Panc1 (cell line): Measurements from ENCODE around the gene TPP1.

Experiments
- POLR2AphosphoS5 ChIP-seq: IDR thresholded peaks from 2 replicates; pipeline ENCODE4 v1.6.1; 2012; ENCODE audit warnings: mild to moderate bottlenecking, low read depth, low read length, moderate library complexity
- SIN3A ChIP-seq: IDR thresholded peaks from 2 replicates; pipeline ENCODE4 v1.6.1; 2012; ENCODE audit warnings: low read depth, mild to moderate bottlenecking, low read length, moderate library complexity, borderline replicate concordance; ENCODE audit not compliant: insufficient read depth
- TCF7L2 ChIP-seq: IDR thresholded peaks from 2 replicates; pipeline ENCODE4 v1.6.1; 2011; ENCODE audit warnings: mild to moderate bottlenecking, low read depth, low read length, inconsistent platforms
- TF ChIP-seq, protein P1 (sequence below): fragments of 450-650 bp; IDR thresholded peaks from 2 replicates; pipeline ENCODE4 v1.5.1; 2017; ENCODE audit warnings: mild to moderate bottlenecking
- TF ChIP-seq, protein P2 (sequence below), 2 experiments: IDR thresholded peaks; 2 replicates each; pipeline ENCODE4 v1.6.1; 2011 to 2012; ENCODE audit warnings: low read depth in 2 of 2, control low read depth in 1 of 2, low read length in 1 of 2, mild to moderate bottlenecking in 1 of 2, moderate library complexity in 1 of 2; ENCODE audit not compliant: insufficient read depth in 1 of 2

DNA sequence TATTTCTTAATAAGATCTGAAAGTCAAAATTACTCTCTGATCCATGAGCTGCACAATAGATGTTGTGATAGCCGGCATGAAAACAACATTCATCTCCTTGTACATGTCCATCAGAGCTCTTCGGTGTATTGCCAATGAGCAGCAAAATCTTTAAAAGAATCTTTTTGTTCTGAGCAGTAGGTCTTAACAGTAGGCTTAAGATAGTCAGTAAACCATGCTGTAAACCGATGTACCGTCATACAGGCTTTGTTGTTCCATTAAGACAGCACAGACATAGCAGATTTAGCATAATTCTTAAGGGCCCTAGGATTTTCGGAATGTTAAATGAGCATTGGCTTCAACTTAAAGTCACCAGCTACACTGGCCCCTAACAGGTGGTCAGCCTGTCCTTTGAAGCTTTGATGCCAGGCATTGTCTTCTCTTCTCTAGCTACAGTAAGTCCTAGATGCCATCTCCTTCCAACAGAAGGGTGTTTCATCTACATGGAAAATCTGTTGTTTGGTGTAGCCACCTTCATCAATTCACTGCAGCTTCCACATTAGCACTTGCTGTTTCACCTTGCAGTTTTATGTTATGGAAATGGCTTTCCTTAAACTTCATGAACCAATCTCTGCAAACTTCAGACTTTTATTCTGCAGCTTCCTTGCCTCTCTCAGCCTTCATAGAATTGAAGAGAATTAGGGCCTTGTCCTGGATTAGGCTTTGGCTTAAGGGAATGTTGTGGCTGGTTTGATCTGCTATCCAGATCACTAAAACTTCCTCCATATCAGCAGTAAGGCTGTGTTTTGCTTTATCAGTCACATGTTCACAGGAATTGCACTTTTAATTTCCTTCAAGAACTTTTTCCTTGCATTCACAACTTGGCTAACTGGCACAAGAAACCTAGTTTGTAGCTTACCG lies 44.2 kb downstream of the TPP1 start:
- no peak for TF ChIP-seq SIN3A
- TF ChIP-seq, protein P1, sequence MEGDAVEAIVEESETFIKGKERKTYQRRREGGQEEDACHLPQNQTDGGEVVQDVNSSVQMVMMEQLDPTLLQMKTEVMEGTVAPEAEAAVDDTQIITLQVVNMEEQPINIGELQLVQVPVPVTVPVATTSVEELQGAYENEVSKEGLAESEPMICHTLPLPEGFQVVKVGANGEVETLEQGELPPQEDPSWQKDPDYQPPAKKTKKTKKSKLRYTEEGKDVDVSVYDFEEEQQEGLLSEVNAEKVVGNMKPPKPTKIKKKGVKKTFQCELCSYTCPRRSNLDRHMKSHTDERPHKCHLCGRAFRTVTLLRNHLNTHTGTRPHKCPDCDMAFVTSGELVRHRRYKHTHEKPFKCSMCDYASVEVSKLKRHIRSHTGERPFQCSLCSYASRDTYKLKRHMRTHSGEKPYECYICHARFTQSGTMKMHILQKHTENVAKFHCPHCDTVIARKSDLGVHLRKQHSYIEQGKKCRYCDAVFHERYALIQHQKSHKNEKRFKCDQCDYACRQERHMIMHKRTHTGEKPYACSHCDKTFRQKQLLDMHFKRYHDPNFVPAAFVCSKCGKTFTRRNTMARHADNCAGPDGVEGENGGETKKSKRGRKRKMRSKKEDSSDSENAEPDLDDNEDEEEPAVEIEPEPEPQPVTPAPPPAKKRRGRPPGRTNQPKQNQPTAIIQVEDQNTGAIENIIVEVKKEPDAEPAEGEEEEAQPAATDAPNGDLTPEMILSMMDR = no peak
- TF ChIP-seq TCF7L2 = no peak
- no peak for TF ChIP-seq POLR2AphosphoS5
- TF ChIP-seq, protein P2, sequence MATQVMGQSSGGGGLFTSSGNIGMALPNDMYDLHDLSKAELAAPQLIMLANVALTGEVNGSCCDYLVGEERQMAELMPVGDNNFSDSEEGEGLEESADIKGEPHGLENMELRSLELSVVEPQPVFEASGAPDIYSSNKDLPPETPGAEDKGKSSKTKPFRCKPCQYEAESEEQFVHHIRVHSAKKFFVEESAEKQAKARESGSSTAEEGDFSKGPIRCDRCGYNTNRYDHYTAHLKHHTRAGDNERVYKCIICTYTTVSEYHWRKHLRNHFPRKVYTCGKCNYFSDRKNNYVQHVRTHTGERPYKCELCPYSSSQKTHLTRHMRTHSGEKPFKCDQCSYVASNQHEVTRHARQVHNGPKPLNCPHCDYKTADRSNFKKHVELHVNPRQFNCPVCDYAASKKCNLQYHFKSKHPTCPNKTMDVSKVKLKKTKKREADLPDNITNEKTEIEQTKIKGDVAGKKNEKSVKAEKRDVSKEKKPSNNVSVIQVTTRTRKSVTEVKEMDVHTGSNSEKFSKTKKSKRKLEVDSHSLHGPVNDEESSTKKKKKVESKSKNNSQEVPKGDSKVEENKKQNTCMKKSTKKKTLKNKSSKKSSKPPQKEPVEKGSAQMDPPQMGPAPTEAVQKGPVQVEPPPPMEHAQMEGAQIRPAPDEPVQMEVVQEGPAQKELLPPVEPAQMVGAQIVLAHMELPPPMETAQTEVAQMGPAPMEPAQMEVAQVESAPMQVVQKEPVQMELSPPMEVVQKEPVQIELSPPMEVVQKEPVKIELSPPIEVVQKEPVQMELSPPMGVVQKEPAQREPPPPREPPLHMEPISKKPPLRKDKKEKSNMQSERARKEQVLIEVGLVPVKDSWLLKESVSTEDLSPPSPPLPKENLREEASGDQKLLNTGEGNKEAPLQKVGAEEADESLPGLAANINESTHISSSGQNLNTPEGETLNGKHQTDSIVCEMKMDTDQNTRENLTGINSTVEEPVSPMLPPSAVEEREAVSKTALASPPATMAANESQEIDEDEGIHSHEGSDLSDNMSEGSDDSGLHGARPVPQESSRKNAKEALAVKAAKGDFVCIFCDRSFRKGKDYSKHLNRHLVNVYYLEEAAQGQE (IDR thresholded peaks at IDR 0.05; ENCODE audit: insufficient read depth in 1 of 2, low read depth in 2 of 2, low read length in 1 of 2) = no peak
